ENCODE measurements around the gene EPB42. TPM values are rescaled to one million over a fixed set of nuclear protein-coding genes. Genes with fewer than 3 reads are reported as not detected.

Gene EPB42
- total and polyA plus RNA-seq, 4 experiments from 2014 or later: not detected

DNA sequence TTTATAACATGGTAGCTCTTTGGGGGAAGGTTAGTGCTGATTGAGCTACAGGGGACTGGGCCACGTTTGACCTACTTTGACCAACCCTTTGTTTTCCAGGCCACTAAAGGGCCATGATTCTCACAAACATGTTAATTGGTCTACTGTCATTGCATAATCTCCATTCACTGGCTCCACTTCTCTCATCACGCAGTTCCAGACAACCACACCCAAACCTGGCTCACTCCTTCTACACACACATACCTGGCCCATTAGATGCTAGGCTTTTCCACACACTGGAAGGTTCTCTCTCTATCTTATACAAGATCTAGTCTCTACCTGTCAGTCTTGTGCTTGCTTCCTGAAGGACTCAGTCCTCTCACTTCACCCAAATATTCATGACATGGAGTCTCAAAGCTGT, 30.0 kb upstream of the EPB42 start:
- Mint-ChIP-seq H3K4me1 (peaks cover 0 to 14% (median 3%) of the 10 kb centered on the region in 4 donors), H3K36me3 (no peaks in the 10 kb centered on the region), H3K4me3 (no peak overlapping the region), H3K9me3 (peaks cover 0 to 2% (median 0%) of the 10 kb centered on the region in 8 donors), H3K27me3 (peaks cover 3 to 10% of the 10 kb centered on the region in 2 donors), H3K27ac (no peak overlapping the region)
- peaks cover 10% of the 10 kb centered on the region for H3K4me1 ChIP-seq (ENCODE audit: insufficient read depth, low read length)
- POLR2A ChIA-PET (ENCODE audit: partially characterized antibody): no interaction called here
- DNase-seq: no peak
- H3K27me3 ChIP-seq (ENCODE audit: insufficient read depth, low read length): no peaks in the 10 kb centered on the region
- intact Hi-C loops (cut with micrococcal nuclease): no loop called here
- H3K36me3 ChIP-seq (ENCODE audit: insufficient read depth, low read length): no peaks in the 10 kb centered on the region
- H3K9me3 ChIP-seq (ENCODE audit: control insufficient read depth in 1 of 2, low read length in 2 of 2): no peaks in the 10 kb centered on the region
- no peak overlapping the region for H3K4me3 ChIP-seq (ENCODE audit: low read length in 2 of 2)
- no peak overlapping the region for H3K27ac ChIP-seq (ENCODE audit: low read depth, low read length)
- CTCF ChIA-PET (ENCODE audit: partially characterized antibody): interaction anchor here (1.0 to 1.2 kb wide), 2 partner anchors 24 to 35 kb away, joined by 3 to 5 read pairs; no protein-coding TSS in a partner anchor

DNA sequence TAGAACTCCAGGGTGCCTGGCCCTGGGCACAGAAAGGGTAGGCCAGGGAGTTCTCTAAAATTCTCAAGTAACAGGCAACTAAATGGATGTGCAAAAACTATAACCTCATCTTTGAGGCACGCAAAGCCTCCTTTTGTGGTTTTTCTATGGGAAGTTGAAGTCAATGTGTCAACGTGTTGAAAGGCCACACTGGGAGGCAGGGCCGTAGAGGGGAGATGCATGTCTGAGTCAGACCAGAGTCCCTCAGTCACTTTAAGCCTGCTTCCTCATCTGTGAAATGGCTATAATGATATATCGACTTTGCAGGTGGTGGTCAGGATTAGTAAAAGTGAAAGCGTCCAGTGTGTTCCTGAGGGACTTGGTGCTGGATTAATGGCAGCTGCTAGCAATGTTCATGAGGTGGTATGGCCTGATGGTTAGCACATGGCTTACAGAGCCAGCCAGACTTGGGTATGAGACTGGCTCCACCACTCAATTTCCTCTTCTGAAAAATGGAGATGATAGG, 28.9 kb upstream of the EPB42 start:
- H3K4me1 ChIP-seq (ENCODE audit: insufficient read depth, low read length): peaks cover 10% of the 10 kb centered on the region
- intact Hi-C loops (cut with micrococcal nuclease): no loop called here
- POLR2A ChIA-PET (ENCODE audit: partially characterized antibody): no interaction called here
- Mint-ChIP-seq H3K4me1 (peaks cover 0 to 14% (median 3%) of the 10 kb centered on the region in 4 donors), H3K9me3 (peaks cover 0 to 2% (median 0%) of the 10 kb centered on the region in 8 donors), H3K27me3 (peaks cover 4 to 10% of the 10 kb centered on the region in 2 donors), H3K36me3 (no peaks in the 10 kb centered on the region), H3K4me3 (no peak overlapping the region), H3K27ac (no peak overlapping the region)
- H3K27ac ChIP-seq (ENCODE audit: low read depth, low read length): no peak overlapping the region
- CTCF ChIA-PET (ENCODE audit: partially characterized antibody): interaction anchor here (1.0 kb wide), 1 partner anchor 23 kb away, joined by 3 read pairs; no protein-coding TSS in a partner anchor
- H3K27me3 ChIP-seq (ENCODE audit: insufficient read depth, low read length): no peaks in the 10 kb centered on the region
- H3K9me3 ChIP-seq (ENCODE audit: control insufficient read depth in 1 of 2, low read length in 2 of 2): no peaks in the 10 kb centered on the region
- DNase-seq: no peak
- no peaks in the 10 kb centered on the region for H3K36me3 ChIP-seq (ENCODE audit: insufficient read depth, low read length)
- no peak overlapping the region for H3K4me3 ChIP-seq (ENCODE audit: low read length in 2 of 2)

DNA sequence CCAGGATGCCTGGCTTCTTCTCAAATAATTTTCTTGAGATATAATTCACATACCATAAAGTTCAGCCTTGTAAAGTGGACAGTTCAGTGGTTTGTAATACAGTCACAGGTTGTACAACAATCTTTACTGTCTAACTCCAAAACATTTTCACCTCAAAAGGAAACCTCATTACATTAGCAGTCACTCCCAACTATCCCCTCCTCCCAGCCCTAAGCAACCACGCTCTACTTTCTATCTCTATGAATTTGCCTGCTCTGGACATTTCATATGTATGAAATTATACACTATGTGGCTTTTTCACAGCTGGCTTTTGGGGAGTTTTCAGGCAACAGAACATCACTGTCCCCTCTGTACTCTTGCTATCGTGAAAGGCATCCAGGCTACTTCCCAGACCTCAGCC, 28.4 kb upstream of the EPB42 start:
- H3K9me3 Mint-ChIP-seq: peaks cover 0 to 2% (median 0%) of the 10 kb centered on the region in 8 donors
- peaks cover 10% of the 10 kb centered on the region for H3K4me1 ChIP-seq (ENCODE audit: insufficient read depth, low read length)
- H3K36me3 ChIP-seq (ENCODE audit: insufficient read depth, low read length): no peaks in the 10 kb centered on the region
- intact Hi-C loops (cut with micrococcal nuclease): no loop called here
- H3K27ac Mint-ChIP-seq: no peak overlapping the region
- POLR2A ChIA-PET (ENCODE audit: partially characterized antibody): no interaction called here
- H3K27me3 ChIP-seq (ENCODE audit: insufficient read depth, low read length): no peaks in the 10 kb centered on the region
- H3K4me3 ChIP-seq (ENCODE audit: low read length in 2 of 2): no peak overlapping the region
- H3K4me3 Mint-ChIP-seq: no peak overlapping the region
- CTCF ChIA-PET (ENCODE audit: partially characterized antibody): interaction anchor here (1.1 kb wide), 1 partner anchor 23 kb away, joined by 4 read pairs; no protein-coding TSS in a partner anchor
- no peaks in the 10 kb centered on the region for H3K36me3 Mint-ChIP-seq
- peaks cover 0 to 14% (median 3%) of the 10 kb centered on the region in 4 donors for H3K4me1 Mint-ChIP-seq
- H3K9me3 ChIP-seq (ENCODE audit: control insufficient read depth in 1 of 2, low read length in 2 of 2): no peaks in the 10 kb centered on the region
- peaks cover 5 to 9% of the 10 kb centered on the region in 2 donors for H3K27me3 Mint-ChIP-seq
- H3K27ac ChIP-seq (ENCODE audit: low read depth, low read length): no peak overlapping the region
- no peak for DNase-seq

DNA sequence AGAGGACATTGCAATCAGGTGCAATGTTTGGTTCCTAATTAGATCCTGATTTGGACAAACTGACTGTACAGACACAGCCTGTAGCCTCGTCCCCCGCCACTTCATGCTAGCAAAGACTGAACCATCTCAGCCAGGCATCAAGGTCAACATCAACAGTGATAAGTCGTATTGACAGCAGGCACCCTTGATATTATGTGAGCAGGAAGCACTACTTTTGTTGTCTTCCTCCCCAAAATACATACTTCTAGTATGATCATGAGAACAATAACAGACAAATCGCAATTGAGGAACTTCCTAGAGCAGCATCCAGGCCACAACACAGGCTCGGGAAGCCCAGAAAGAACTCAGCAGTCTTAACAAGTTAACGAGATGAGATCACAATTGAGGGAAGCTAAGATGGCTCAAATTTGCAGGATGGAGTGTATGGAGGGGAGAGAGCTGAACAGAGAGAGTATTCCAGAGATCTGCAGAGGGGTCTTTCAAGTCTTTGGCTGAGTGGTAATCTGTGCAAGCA, 25.5 kb upstream of the EPB42 start:
- H3K27ac ChIP-seq (ENCODE audit: low read depth, low read length): no peak overlapping the region
- no peaks in the 10 kb centered on the region for H3K36me3 ChIP-seq (ENCODE audit: insufficient read depth, low read length)
- Mint-ChIP-seq H3K27me3 (peaks cover 3 to 4% of the 10 kb centered on the region in 2 donors), H3K4me3 (no peak overlapping the region), H3K4me1 (peaks cover 0 to 2% (median 0%) of the 10 kb centered on the region in 4 donors), H3K36me3 (no peaks in the 10 kb centered on the region), H3K9me3 (peaks cover 0 to 2% (median 0%) of the 10 kb centered on the region in 8 donors), H3K27ac (no peak overlapping the region)
- CTCF ChIA-PET (ENCODE audit: partially characterized antibody): interaction anchor here (1.2 kb wide), 1 partner anchor 18 kb away, joined by 3 read pairs; no protein-coding TSS in a partner anchor
- H3K4me3 ChIP-seq (ENCODE audit: low read length in 2 of 2): no peak overlapping the region
- no peaks in the 10 kb centered on the region for H3K4me1 ChIP-seq (ENCODE audit: insufficient read depth, low read length)
- no peaks in the 10 kb centered on the region for H3K27me3 ChIP-seq (ENCODE audit: insufficient read depth, low read length)
- DNase-seq: no peak
- H3K9me3 ChIP-seq (ENCODE audit: control insufficient read depth in 1 of 2, low read length in 2 of 2): no peaks in the 10 kb centered on the region
- intact Hi-C loops (cut with micrococcal nuclease): no loop called here
- POLR2A ChIA-PET (ENCODE audit: partially characterized antibody): no interaction called here

DNA sequence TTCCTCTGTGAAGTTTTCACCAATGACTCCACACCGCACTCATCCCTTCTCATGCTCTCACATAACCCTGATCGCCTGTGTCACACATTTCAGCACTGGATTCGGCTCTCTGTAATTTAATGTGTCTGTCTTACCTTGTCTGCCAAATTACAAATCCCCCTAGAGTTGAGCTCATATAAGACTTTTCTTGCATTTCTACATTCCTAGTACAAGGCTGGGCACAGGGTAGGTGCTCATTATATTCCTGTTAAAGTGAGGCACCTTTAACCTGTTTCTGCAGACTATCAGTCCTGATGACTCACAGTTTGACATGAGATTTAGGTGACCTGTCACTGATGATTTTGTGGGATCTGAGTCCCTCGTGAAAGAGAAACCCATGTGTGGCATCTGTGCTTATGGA, 23.3 kb upstream of the EPB42 start:
- ChIA-PET POLR2A (ENCODE audit: partially characterized antibody) (no interaction called here), CTCF (ENCODE audit: partially characterized antibody) (no interaction called here)
- H3K36me3 ChIP-seq (ENCODE audit: insufficient read depth, low read length): no peaks in the 10 kb centered on the region
- H3K4me1 ChIP-seq (ENCODE audit: insufficient read depth, low read length): no peaks in the 10 kb centered on the region
- no peaks in the 10 kb centered on the region for H3K9me3 ChIP-seq (ENCODE audit: control insufficient read depth in 1 of 2, low read length in 2 of 2)
- Mint-ChIP-seq H3K27me3 (peaks cover 5 to 9% of the 10 kb centered on the region in 2 donors), H3K36me3 (no peaks in the 10 kb centered on the region), H3K9me3 (no peaks in the 10 kb centered on the region), H3K4me3 (no peak overlapping the region), H3K4me1 (no peaks in the 10 kb centered on the region), H3K27ac (no peak overlapping the region)
- intact Hi-C loops (cut with micrococcal nuclease): no loop called here
- no peak for DNase-seq
- no peaks in the 10 kb centered on the region for H3K27me3 ChIP-seq (ENCODE audit: insufficient read depth, low read length)
- H3K27ac ChIP-seq (ENCODE audit: low read depth, low read length): no peak overlapping the region
- H3K4me3 ChIP-seq (ENCODE audit: low read length in 2 of 2): no peak overlapping the region

DNA sequence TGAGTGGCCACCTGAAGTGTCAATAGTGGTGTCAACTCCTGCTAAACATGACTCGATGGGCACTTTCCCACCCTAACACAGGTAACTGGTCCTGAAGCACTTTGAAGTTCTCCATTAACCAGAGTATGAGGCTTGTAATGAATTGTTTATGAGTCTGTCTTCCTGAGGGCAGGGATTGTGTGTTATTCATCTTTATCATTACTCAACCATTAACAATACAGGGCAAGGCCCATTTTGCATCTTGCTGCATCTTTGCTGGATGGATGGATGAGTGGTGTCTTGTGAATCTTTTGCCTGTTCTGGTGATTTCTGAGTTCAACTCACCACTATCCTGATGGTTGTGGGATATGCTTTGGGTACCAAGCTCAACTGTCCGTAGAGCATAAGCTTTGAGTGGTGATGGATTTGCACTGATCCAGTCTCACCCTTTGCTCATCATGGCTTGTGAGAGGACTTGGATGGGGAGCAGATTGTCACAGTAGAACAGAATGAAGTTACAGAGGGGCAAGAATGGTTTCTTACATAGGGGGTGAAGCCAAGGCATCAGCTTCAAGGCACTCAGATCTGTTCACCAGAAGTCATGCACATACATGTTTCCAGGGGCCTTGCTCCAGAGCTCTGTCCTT, 22.3 kb upstream of the EPB42 start:
- Mint-ChIP-seq H3K36me3 (no peaks in the 10 kb centered on the region), H3K9me3 (no peaks in the 10 kb centered on the region), H3K27ac (no peak overlapping the region), H3K27me3 (peaks cover 6 to 11% of the 10 kb centered on the region in 2 donors), H3K4me3 (no peak overlapping the region), H3K4me1 (no peaks in the 10 kb centered on the region)
- ChIA-PET CTCF (ENCODE audit: partially characterized antibody) (interaction anchor here (1.5 kb wide), 1 partner anchor 42 kb away, joined by 3 read pairs; no protein-coding TSS in a partner anchor), POLR2A (ENCODE audit: partially characterized antibody) (no interaction called here)
- Histone ChIP-seq H3K4me3 (ENCODE audit: low read length in 2 of 2) (no peak overlapping the region), H3K36me3 (ENCODE audit: insufficient read depth, low read length) (no peaks in the 10 kb centered on the region), H3K27ac (ENCODE audit: low read depth, low read length) (no peak overlapping the region), H3K9me3 (ENCODE audit: control insufficient read depth in 1 of 2, low read length in 2 of 2) (no peaks in the 10 kb centered on the region), H3K4me1 (ENCODE audit: insufficient read depth, low read length) (no peaks in the 10 kb centered on the region), H3K27me3 (ENCODE audit: insufficient read depth, low read length) (no peaks in the 10 kb centered on the region)
- no peak for DNase-seq
- intact Hi-C loops (cut with micrococcal nuclease): no loop called here

DNA sequence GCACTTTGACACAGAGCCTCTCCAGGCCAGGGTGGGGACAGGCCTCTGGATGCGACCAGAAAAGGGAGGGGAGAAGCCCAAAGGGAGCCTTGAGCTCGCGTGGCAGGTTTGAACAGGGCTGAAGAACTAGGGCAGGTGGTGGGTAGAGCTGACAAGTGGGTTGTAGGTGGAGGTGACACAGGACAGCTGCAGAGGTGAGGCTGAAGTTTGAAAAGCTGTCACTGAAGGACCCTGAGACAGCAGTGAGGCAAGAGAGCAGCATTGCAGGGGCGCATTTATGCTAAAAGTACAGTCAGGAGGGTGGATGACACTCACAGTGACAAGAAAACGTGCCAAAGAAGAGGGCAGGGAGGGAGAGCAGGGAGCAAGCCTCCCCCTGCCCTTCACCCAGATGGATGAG, 21.8 kb upstream of the EPB42 start:
- no peaks in the 10 kb centered on the region for H3K4me1 Mint-ChIP-seq
- POLR2A ChIA-PET (ENCODE audit: partially characterized antibody): no interaction called here
- no peak overlapping the region for H3K4me3 Mint-ChIP-seq
- no peaks in the 10 kb centered on the region for H3K36me3 Mint-ChIP-seq
- no peaks in the 10 kb centered on the region for H3K9me3 ChIP-seq (ENCODE audit: control insufficient read depth in 1 of 2, low read length in 2 of 2)
- no peaks in the 10 kb centered on the region for H3K9me3 Mint-ChIP-seq
- no peak for DNase-seq
- no peak overlapping the region for H3K27ac ChIP-seq (ENCODE audit: low read depth, low read length)
- H3K27me3 ChIP-seq (ENCODE audit: insufficient read depth, low read length): no peaks in the 10 kb centered on the region
- no peaks in the 10 kb centered on the region for H3K36me3 ChIP-seq (ENCODE audit: insufficient read depth, low read length)
- CTCF ChIA-PET (ENCODE audit: partially characterized antibody): interaction anchor here (1.5 kb wide), 1 partner anchor 43 kb away, joined by 3 read pairs; no protein-coding TSS in a partner anchor
- intact Hi-C loops (cut with micrococcal nuclease): no loop called here
- no peaks in the 10 kb centered on the region for H3K4me1 ChIP-seq (ENCODE audit: insufficient read depth, low read length)
- H3K27ac Mint-ChIP-seq: no peak overlapping the region
- peaks cover 6 to 14% of the 10 kb centered on the region in 2 donors for H3K27me3 Mint-ChIP-seq
- H3K4me3 ChIP-seq (ENCODE audit: low read length in 2 of 2): no peak overlapping the region

All from CD4-positive, alpha-beta memory T cell (primary cell).